Lung microvascular endothelial cell (primary cell): ENCODE measurements around the gene MEF2A. TPM values are rescaled to one million over a fixed set of nuclear protein-coding genes. Genes with fewer than 3 reads are reported as not detected.

ENCODE experiments used
- DNase-seq, 2 donors: peaks; one replicate each; pipeline versions ENCODE4 v3.0.0 to v3.0.0-alpha.2; 2010; ENCODE audit warnings: low read depth in 2 of 2
- total RNA-seq: library from RNA; depleted of rRNA; stranded (reverse); fragments of >200 nt; gene quantifications from 2 replicates; pipeline ENCODE4 v1.2.1, GENCODE V29; 2014

The MEF2A gene
- total RNA-seq, 1 donor from 2014 or later, result 16.5 TPM

DNA sequence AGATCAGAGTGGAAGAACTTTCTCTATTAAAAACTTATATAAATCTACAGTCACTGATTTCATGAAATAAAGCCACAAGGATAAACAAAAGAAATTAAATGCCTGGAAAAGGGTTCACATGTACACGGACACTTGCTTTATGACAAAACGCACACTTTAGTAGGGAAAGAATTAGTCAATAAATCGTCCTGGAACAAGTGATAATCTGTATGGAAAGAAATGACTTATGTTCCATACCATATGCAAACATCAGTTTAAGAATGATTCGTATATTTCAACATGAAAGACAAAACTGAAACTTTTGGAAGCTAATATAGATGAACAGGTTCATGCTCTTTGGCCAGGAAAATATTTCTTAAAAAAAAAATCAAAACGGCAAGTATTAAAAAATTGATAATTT, 40.2 kb downstream of the MEF2A start:
- no peak for DNase-seq

DNA sequence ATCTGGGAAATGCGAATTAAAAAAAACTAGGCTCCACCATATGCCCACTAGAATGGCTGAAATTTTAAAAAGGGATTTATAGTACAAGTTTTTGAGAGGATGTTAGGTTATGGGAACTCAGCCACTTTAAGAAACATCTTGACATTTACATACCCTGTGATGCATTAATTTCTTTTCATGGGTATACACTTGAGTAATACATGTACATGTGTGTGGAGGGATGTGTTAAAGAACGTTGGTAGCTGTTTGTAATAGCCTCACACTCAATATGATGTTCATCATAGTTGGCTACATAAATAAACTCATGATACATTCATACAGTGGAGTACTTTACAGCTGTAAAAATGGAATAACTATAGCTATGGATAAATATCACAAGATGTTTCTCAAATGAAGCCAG, 40.9 kb downstream of the MEF2A start:
- DNase-seq, result no peak

DNA sequence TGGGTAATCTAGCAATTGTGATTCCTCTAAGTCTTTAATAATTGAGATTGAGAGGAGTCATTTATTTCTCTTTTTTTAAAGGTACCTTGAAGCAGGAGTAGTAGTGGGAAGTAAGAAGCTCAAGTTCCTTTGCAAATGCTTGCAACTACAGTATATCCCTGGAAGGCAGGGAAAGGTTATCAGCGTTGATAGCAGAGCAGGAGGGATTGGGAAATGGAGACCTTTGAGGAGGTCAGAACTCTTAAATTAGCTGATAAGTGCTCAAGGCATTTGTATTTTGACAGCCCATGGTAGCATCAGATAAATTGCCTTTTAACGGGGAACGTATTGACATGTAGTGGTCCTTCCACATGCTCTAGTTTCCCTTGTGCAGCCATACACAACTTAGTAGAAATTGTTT, 47.7 kb downstream of the MEF2A start:
- DNase-seq, result no peak

DNA sequence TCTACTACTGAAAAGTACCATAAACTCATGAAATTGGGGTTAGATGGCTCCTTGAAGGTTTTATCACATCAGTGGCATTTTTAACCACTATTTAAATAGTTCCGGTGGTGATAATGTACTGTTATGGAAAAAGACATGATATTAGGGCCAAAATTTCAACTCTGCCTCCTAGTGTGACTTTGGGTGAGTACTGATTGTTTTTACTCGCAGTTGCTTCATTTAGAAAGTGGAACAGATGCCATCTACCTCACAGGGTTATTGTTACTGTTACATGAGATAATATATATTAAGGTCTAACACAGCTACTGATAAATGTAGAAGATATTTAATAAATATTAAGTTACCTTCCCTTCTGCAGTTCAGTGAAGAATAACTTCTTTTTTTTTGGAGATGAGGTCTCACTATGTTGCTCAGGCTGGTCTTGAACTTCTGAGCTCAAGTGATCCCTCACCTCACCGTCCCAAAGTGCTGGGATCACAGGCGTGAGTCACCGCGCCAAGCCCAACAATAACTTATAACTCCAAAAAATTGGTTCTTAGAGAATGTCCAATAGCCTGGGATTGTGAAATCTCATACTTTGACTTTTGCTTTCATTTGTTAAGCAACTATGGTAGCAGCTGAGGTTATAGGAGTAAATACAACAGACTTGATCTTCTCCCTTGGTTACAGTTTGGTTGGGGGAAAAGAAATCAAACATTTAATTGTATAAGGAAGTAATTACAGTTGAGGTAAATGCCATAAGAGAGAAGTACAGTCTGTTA, 48.3 kb downstream of the MEF2A start:
- DNase-seq, result peak; percentile 20 to 28

DNA sequence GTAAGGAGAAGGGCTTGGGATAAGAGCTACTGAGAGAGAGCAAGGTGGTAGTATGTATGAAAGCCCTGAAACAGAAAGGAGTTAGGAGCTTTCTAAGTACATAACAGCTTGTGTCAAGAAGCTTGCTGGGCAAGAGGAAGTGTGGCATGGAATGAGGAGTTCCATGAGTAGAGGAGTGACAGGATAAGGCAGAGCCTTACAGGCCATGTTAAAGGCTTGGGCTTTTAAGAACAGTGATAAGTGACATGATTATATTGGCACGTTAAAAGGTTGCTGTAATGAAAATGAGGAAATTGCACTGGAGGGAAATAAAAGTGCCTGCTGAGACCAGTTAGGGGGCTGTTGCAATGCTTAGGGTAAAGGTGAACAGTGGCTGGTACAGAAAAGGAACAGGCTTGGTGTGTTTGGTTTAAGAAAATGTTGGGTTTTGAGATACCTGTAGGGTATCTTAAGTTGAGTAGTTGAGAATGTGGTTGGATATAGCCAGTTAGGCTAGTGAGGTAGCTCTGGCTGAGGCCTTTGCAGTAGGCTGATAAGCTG, 49.0 kb downstream of the MEF2A start:
- peak; percentile 12 to 13 for DNase-seq

DNA sequence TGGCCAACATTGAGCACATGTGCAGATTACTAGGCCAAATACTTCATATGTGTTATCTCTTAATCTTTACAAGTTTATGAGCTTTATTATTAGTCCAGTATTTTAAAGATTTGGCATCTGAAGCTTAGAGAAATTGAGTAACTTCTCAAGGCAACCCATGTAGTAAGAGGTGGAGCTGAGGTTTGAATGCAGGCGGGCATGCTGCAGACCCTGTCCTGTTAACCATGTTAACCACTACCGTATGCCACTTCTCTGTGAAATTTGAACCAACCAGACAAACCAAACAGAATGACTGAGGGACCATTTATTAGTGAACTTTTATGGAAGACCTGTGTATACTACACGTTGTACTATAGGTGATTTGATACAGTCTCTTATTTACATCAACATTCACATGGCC, 49.7 kb downstream of the MEF2A start:
- DNase-seq, result no peak

DNA sequence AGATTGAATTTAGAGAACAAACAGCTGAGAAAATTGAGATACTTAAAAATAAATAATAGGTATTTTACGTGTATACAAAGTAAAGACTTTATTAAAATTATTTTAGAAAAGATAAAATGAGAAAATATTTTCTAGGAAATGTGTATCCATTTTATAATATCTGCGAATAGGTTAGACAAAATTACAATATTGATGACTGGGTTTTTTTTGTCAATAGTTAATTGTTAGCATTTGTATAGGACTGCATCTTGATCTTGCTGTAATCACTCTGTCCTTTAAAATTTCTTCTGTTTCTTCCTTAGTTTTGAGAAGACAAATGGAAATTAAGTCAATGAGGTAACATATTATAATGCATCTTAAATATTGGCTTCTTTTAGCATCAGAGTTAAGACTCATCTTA, 50.3 kb downstream of the MEF2A start:
- DNase-seq, result no peak

DNA sequence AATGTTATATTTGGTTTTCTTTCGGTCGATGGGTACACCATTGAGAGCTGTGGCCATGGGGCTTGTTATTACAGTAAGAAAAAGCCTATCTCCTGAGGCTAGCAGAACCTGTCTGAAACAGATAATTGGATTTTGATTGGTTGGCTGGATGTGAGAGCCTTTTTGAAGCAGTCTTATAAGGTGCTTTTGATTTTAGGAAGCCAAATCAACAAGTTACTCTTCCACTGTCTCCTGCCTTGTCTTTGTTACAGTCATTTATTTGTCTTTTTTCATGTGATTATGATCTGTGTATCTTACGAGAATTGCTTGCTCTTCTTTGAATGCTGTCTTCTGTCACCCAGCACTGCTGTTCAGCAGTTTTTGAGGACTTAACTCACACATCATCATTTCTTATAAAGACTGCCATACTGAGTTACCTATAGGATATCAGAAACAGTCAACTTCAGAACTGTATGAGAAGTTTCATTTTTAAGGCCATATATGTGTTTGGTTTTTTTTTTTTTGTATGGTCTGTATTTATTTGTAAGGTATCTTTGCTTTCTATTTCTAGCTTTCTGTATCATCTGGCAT, 51.1 kb downstream of the MEF2A start:
- DNase-seq, result no peak

DNA sequence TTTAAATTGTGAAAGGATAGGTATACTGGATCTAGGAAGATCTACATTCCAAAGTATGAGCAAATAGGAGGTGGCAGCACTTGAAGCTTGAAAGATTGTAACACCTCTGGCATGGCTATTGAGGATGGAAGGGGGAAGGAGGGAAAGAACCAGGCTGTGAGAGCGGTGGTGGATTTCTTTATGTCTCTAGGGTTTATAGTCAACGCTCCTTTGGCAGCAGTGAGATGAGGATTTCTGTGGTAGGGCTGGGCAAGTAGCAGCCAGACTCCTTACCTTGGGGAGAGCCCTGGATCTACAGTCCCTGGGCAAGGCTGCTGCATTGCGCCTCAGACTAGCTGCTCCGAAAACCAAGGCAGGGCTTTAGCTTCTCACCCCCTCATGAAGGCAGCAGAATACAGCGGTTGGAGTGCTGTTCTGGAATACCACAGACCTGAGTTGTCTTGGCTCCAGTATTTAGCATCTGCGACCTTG, 53.2 kb downstream of the MEF2A start:
- DNase-seq, result no peak

DNA sequence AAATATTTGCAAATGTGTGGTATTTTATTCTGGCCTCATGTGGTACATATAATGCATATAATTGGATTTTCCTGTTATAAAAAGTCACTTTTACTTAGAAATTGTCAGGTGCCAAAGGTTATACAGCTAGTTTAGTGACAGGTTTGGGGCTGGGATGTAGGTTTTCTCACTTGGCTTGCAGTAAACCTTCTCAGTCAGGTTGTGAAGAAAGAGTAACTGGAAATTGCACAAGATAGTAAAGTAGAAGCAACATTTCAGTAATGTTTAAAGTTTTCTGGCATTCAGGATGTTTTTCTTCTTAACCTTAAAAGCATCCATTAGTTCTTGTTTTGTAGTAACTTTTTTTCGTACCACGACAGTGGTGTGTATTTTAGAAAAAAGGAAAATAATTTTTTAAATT, 53.9 kb downstream of the MEF2A start:
- no peak for DNase-seq

DNA sequence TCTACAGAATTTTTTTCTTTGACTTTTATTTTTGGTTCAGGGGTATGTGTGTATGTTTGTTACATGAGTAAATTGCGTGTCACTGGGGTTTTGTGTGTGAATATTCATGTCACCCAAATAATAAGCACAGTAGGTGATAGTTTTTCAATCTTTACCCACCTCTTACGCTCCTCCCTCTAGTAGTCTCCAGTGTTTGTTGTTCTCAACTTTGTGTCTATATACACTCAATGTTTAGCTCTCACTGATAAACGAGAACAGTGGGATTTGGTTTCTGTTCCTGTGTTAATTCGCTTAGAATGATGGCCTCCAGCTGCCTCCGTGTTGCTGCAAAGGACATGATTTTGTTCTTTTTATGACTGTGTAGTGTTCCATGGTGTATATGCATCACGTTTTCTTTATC, 54.4 kb downstream of the MEF2A start:
- no peak for DNase-seq

DNA sequence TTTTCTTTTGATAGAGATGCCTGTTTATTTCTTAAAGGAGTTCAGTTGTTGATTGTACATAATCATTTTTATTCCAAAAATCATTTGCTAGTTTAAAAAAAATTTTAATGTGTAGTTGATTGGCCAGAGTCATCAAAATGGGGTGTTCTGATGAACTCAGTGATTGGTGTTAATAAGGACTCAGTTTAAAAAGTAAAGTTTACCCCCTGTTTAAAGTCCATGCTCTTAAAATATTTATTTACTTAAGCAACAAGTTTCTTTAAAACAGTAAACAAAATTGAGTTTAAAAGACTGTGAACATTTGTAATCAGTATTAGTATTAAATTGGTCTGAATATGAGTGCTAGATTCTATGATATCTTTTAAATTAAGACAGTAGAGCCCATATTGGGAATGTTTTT, 56.0 kb downstream of the MEF2A start:
- DNase-seq, result no peak

DNA sequence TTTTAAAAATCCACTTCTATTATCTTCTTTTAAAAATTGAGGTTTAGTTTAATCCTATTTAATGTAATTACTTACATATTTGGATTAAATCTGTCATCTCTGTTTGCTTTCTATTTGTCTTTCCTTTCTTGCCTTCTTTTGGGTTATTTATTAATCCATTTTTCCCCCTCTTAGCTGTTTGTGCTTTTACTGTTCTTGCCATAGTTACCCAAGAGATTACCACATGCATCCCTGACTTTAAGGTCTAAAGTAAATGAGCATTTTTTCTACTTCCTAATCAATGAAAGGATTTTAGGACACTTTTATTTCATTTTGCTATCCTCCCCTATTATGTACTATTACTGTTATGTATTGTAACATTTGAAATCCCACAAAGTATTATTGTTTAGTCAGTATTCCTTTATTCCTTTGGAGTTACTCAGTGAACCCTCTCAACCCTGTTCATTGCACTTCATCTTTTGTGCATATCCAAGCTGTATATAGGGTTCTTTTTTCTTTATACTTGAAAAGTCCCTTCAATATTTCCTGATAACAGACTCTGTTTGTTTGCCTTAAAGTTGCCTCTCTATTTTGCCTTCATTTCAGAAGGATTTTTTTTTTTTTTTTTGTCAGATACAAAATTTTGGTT, 62.7 kb downstream of the MEF2A start:
- no peak for DNase-seq

DNA sequence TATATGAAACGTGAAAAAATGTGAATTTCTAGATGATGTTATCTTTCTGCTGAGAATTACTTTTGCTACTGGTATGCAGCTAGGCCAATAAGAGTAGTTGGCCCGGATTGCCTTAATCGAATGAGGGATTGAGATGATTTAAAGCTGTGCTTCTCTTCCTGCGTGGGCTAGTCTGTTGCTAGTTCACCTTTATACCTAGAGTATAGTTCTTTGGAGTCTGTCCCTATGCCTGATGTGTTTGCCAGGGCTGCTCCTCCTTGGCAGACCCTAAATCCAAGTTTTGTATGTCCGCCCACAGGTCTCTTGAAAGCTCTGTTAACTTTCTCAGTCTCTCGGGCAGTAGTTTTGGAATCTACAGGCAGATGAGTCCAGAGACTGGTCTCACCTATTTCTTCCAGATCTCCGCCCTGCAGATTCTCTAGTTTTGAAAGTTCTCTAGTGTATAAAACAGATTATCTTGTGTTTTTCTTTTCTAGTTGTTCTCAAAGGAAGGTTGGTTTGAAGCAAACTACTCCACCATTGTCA, 64.9 kb downstream of the MEF2A start:
- no peak for DNase-seq

DNA sequence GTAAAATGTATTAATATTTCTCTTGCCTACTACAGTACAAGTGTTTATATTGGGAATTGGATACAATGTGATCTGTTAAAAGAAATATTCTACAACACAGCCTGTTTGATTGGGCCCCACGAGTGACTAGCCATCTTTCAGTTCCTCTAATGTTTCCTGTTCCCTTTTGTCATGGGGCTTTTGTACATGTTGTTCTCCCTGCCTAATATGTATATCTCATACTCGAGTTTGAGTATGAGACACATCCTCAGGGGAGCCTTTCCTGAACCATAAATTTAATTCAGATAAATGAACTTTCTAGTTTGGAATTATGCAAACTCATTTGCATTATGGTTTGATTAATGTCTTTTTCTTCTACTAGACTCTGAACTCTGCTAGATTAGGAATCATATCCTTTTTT, 65.5 kb downstream of the MEF2A start:
- peak; percentile 56 to 70 for DNase-seq

DNA sequence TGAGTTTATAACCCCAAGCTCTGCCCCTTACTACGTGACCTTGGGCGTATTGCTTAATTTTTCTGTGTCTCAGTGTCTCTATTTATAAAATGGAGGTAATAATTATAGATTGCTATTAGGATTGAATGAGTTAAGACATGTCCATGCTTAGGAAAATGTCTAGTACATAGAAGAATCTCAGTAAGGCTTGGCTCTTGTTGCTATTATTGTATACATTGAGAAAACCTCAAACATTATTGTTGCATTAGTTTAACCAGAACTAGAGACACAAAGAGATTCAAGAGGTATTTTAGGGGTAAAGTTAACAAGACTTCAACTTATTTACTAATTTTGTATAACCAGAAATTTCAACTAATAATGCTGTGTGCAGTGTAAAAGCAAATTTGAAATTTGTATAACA, 66.7 kb downstream of the MEF2A start:
- DNase-seq, result no peak

DNA sequence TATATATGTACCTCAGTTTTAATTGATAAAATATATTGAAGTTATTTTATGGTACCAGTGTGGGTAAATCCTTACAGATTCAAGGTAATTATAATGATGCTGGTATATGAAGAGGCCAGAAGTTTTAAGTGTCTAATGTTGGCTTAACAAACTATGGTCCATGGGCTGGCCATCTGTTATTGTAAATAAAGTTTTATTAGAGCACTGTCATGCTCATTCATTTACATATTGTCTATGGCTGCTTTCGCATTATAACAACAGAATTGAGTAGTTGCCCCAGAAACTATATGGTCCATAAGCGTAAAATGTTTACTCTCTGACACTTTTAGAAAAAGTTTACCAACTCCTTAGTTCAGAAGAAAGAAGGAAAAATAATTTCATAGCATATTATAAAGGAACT, 67.9 kb downstream of the MEF2A start:
- DNase-seq, result no peak

DNA sequence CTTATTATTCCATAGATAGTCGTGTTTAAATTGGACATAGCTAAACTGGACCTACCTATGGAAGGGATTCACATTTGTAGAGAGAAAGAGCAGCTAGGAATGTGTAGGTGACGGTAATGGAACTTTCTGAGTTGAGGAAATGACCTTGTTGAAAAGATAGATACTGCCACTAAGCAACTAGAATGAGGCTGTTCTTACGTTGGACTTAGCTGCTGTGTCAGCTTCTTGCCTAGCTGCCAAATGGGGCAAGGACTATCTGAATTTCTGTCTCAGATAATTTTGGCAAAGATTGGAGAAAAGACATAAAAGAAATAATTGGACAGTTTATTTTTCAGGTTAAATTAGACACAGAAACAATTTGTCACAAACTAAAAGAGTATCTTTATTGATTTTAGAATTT, 68.8 kb downstream of the MEF2A start:
- no peak for DNase-seq

DNA sequence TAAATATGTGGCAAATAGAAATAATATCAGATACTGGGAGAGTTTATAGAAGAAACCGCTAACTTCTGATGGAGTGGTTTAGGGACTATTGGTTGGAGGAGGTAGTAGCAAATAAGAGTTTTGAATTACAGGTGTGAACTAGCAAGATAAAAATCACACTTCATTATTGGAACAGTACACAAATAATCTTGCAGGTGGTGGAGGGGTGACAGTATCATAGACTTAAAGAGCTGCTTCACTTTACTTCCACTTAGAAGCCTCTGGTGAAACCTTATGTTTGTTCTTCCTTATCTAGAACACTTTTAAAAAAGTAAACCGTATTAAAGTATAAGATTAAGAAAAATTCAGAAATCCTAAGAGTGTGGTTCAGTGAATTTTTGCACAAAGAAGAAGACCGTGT, 69.4 kb downstream of the MEF2A start:
- DNase-seq, result no peak

DNA sequence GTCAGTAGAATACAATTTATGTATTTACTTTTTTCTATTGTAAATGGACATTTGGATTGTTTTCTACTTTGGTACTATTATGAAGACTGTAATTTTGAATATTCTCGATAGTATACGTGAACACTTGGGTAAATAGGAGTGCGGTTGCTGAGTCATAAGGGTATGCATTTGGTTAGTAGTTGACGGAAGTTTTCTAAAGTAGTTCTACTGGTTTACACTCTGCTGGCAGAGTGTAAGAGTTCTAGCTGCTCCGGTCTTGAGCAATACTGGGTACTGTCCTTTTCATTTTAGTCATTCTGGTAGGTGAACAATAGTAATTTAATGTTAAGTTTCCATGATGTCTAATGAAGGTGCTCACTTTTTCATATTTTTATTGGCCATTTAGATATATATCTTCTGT, 70.0 kb downstream of the MEF2A start:
- DNase-seq, result no peak

DNA sequence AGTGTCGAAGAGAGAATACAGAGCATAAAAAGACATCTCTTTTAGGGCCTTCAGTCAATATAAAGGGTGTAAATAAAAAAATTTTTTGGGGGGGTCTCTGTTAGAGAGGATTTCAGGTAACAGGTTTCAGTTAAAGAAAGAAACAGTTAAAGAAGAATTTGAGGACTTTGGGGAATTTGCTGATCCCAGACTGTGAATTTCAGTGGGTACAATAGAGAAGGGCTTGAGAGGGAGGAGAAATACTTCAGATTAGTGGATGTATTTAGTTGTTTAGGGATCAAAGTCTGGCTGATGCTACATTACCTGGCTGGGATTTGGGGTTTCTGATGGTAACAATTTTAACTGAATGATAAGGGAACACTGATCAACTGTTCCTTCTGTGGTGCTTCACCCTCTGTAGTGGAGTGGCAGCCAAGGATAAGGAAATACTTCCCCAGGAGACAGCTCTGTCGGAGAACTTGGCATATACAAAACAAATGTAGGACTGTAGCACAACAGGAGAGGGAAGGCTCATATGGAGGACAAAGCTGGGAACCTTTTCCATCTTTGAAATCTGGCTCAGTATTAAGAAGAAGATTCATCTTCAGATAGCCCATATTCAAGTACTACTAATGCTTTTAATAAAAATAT, 79.2 kb downstream of the MEF2A start:
- no peak for DNase-seq

DNA sequence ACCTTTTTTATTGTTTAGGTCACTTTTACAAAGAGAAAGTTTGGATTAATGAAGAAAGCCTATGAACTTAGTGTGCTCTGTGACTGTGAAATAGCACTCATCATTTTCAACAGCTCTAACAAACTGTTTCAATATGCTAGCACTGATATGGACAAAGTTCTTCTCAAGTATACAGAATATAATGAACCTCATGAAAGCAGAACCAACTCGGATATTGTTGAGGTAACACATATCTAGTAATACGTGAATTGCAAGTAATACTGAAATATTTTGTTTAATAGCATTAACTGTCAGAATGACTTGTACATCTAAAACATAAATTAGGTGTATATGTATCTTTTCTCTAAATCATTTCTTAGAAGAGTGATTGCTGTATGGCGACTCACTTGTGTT, 79.8 kb downstream of the MEF2A start:
- no peak for DNase-seq
